Measurements from ENCODE around the gene PPP1R1B. TPM values are rescaled to one million over a fixed set of nuclear protein-coding genes. Genes with fewer than 3 reads are reported as not detected.
A peak's percentile ranks its signal among the peaks of the same experiment; 100 is the strongest.

PPP1R1B gene
- total RNA-seq, 4 donors from 2014 or later = 0.26 to 22.0 (median 0.68) TPM

DNA sequence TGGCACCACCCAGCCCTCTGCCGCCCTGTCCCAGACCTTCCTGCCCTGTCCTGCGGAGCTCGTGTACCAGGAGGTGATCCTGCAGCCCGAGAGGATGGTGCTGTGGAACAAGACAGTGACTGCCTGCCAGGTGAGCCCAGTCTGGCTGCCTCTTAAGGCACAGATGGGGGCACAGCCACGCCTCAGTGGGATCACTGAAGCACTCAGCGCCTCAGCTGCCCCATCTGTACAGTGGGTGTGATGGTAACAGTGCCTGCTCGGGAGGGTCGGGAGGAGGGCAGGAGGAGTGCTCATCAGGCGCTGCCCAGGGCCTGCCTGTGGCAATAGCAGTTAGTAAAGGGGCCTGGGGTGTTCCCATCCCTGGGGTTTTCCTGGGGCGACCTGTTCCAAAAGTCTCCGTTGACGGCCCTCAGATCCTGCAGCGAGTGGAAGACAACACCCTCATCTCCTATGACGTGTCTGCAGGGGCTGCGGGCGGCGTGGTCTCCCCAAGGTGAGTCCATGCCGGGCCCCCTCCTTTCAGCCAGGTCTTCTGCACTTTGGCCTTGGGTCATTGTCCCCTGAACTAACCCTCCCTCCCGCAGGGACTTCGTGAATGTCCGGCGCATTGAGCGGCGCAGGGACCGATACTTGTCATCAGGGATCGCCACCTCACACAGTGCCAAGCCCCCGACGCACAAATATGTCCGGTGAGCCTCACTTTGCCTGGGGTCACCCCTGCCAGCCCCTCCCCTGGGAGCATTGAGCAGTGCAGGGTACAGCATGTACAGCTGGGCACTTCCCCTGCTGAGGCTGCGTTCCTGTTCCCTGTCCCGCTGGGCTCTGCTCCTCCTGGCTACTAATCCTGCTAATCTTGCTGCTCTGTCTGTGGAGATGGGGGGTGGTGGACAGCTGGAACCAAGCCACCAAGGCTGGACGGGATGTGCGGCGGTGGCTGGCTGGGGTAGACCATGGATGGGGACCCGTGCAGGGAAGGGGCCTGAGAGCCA lies 33.9 kb downstream of the PPP1R1B start:
- Histone ChIP-seq H3K27ac (peak overlapping the region; percentile 15 to 77), H3K36me3 (no peaks in the 10 kb centered on the region), H3K27me3 (no peaks in the 10 kb centered on the region), H3K4me1 (no peaks in the 10 kb centered on the region), H3K9me3 (no peaks in the 10 kb centered on the region), H3K4me3 (no peak overlapping the region)
- DNase-seq = no peak
- TF ChIP-seq CTCF (IDR thresholded peaks at IDR 0.05) (no peak), POLR2A (IDR thresholded peaks at IDR 0.05) (no peak)
- intact Hi-C loops (cut with DNase I; ENCODE audit: low total_unique reads) = no loop called here

GRCh38 chr17:39661744-39662541 lies 35.2 kb downstream of the PPP1R1B start:
- intact Hi-C loops (cut with DNase I; ENCODE audit: low total_unique reads) = no loop called here
- DNase-seq = no peak
- H3K9me3 ChIP-seq = no peaks in the 10 kb centered on the region
- H3K27ac ChIP-seq = peak overlapping the region in 1 of 2 donors; percentile 77
- H3K27me3 ChIP-seq = peaks cover 1 to 6% of the 10 kb centered on the region in 2 donors
- H3K4me3 ChIP-seq = no peak overlapping the region
- H3K4me1 ChIP-seq = peaks cover 0 to under 1% of the 10 kb centered on the region in 2 donors
- TF ChIP-seq CTCF (IDR thresholded peaks at IDR 0.05) (no peak), POLR2A (IDR thresholded peaks at IDR 0.05) (no peak)
- no peaks in the 10 kb centered on the region for H3K36me3 ChIP-seq

DNA sequence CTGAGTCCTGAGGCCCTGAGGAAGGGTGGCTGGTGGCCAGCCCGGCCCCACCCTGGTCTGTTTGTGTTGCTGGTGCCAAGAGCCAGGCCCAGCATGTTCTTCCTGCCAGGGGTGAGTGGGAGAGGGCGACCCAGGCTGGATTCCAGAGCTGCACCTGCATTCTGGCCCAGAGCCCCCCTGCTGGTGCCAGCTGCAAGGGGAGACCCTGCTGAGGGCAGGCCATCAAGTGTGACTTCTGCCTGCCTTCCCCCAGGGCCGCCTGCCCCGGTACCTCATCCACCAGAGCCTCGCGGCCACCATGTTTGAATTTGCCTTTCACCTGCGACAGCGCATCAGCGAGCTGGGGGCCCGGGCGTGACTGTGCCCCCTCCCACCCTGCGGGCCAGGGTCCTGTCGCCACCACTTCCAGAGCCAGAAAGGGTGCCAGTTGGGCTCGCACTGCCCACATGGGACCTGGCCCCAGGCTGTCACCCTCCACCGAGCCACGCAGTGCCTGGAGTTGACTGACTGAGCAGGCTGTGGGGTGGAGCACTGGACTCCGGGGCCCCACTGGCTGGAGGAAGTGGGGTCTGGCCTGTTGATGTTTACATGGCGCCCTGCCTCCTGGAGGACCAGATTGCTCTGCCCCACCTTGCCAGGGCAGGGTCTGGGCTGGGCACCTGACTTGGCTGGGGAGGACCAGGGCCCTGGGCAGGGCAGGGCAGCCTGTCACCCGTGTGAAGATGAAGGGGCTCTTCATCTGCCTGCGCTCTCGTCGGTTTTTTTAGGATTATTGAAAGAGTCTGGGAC lies 36.0 kb downstream of the PPP1R1B start:
- Histone ChIP-seq H3K36me3 (no peaks in the 10 kb centered on the region), H3K4me3 (no peak overlapping the region), H3K27me3 (peaks cover 9 to 14% of the 10 kb centered on the region in 2 donors), H3K4me1 (peaks cover 0 to 9% of the 10 kb centered on the region in 2 donors), H3K9me3 (no peaks in the 10 kb centered on the region), H3K27ac (peak overlapping the region in 1 of 2 donors; percentile 77)
- TF ChIP-seq CTCF (IDR thresholded peaks at IDR 0.05) (no peak), POLR2A (IDR thresholded peaks at IDR 0.05) (no peak)
- intact Hi-C loops (cut with DNase I; ENCODE audit: low total_unique reads) = no loop called here
- no peak for DNase-seq

DNA sequence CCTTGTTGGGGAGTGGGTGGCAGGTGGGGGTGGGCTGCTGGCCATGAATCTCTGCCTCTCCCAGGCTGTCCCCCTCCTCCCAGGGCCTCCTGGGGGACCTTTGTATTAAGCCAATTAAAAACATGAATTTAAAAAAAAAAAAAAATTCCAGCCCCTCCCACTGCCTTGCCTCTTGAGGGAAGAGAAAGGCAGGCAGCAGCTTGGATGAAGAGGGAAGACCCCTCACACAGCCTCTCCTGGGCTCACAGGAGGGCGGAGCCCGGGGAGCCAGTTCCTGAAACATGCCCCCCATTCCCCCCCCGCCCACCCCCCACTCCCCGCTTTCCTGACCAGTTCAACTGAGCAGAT lies 36.6 kb downstream of the PPP1R1B start:
- Histone ChIP-seq H3K36me3 (no peaks in the 10 kb centered on the region), H3K4me1 (peaks cover 0 to 14% of the 10 kb centered on the region in 2 donors)

More for the DNA sequence above, 36.6 kb downstream of the PPP1R1B start:
- intact Hi-C loops (cut with DNase I; ENCODE audit: low total_unique reads) = no loop called here
- TF ChIP-seq POLR2A (IDR thresholded peaks at IDR 0.05) = no peak
- TF ChIP-seq CTCF (IDR thresholded peaks at IDR 0.05) = no peak
- Histone ChIP-seq H3K4me3 (no peak overlapping the region), H3K27ac (peak overlapping the region in 1 of 2 donors; percentile 77), H3K27me3 (peaks cover 13 to 14% of the 10 kb centered on the region in 2 donors), H3K9me3 (no peaks in the 10 kb centered on the region)
- no peak for DNase-seq
